DLD1 (cell line): ENCODE measurements around the gene NOLC1.

Experiments
- in situ Hi-C: cut with HindIII; loops from 2 replicates; pipeline ENCODE4 v1.10.0; 2017; ENCODE audit warnings: low sequenced_read_pairs

Gene NOLC1

GRCh38 chr10:102151774-102152544 is at the start of gene NOLC1:
NOLC1 (plus strand) TSS chr10:102152389; CDS start chr10:102152411, 22 bp downstream.
- in situ Hi-C loops, result no loop called here

GRCh38 chr10:102102421-102102820 is 49.8 kb upstream of the NOLC1 start:
- in situ Hi-C loops, result no loop called here

GRCh38 chr10:102106998-102107397 is 45.2 kb upstream of the NOLC1 start:
- in situ Hi-C loops, result no loop called here

- in situ Hi-C loops, result no loop called here
Observed at GRCh38 chr10:102109166-102110116, 42.7 kb upstream of the NOLC1 start.

- in situ Hi-C loops, result no loop called here
Observed at GRCh38 chr10:102111276-102111675, 40.9 kb upstream of the NOLC1 start.

- in situ Hi-C loops, result no loop called here
Observed at GRCh38 chr10:102112210-102112817, 39.9 kb upstream of the NOLC1 start.

- in situ Hi-C loops, result no loop called here
Observed at GRCh38 chr10:102113261-102113955, 38.8 kb upstream of the NOLC1 start.

GRCh38 chr10:102113956-102114857 is 38.0 kb upstream of the NOLC1 start:
- in situ Hi-C loops, result no loop called here

- in situ Hi-C loops, result no loop called here
Observed at GRCh38 chr10:102114861-102115618, 37.1 kb upstream of the NOLC1 start.

- in situ Hi-C loops, result no loop called here
Observed at GRCh38 chr10:102115775-102116174, 36.4 kb upstream of the NOLC1 start.

GRCh38 chr10:102116656-102117055 is 35.5 kb upstream of the NOLC1 start:
- in situ Hi-C loops, result no loop called here

GRCh38 chr10:102117391-102118159 is 34.6 kb upstream of the NOLC1 start:
- in situ Hi-C loops, result no loop called here

- in situ Hi-C loops, result no loop called here
Observed at GRCh38 chr10:102118867-102119266, 33.3 kb upstream of the NOLC1 start.

GRCh38 chr10:102119417-102120141 is 32.6 kb upstream of the NOLC1 start:
- in situ Hi-C loops, result no loop called here

- in situ Hi-C loops, result no loop called here
Observed at GRCh38 chr10:102120142-102120990, 31.8 kb upstream of the NOLC1 start, which contains the start of gene LDB1. LDB1 (minus strand) TSS chr10:102120368; CDS start chr10:102120110, 258 bp downstream.

GRCh38 chr10:102120991-102121738 is 31.0 kb upstream of the NOLC1 start:
- in situ Hi-C loops, result no loop called here
